Stomach (tissue), 9 donors: ENCODE data around the gene TTLL11. TPM values are rescaled to one million over a fixed set of nuclear protein-coding genes. Genes with fewer than 3 reads are reported as not detected.

Experiments
- DNase-seq, 2 donors: peaks; one replicate each; pipeline versions ENCODE4 v3.0.0 to v3.0.0-alpha.2; 2013 to 2019
- H3K27ac ChIP-seq, 5 donors: fragments of 200-600 bp in 4 of 5; sonication (generic) in 4 of 5; one replicate each; pipeline ENCODE4 v1.5.1; 2013 to 2019; ENCODE audit warnings: mild to moderate bottlenecking in 1 of 5, moderate library complexity in 1 of 5
- H3K27me3 ChIP-seq, 3 donors: fragments of 200-600 bp; sonication (generic); one replicate each; pipeline ENCODE4 v1.5.1; 2017 to 2019; ENCODE audit warnings: mixed run types in 1 of 3
- H3K36me3 ChIP-seq, 4 donors: fragments of 200-600 bp; sonication (generic); 1 replicate in 3 of 4; 2 replicates in 1 of 4; pipeline ENCODE4 v1.5.1; 2016 to 2019
- H3K4me1 ChIP-seq, 4 donors: fragments of 200-600 bp; sonication (generic); one replicate each; pipeline ENCODE4 v1.5.1; 2016 to 2019
- H3K4me3 ChIP-seq, 4 donors: fragments of 200-600 bp; sonication (generic) in 3 of 4; one replicate each; pipeline ENCODE4 v1.5.1; 2016 to 2019; ENCODE audit warnings: mild to moderate bottlenecking in 1 of 4
- H3K9me3 ChIP-seq, 4 donors: fragments of 200-600 bp; sonication (generic); one replicate each; pipeline ENCODE4 v1.5.1; 2016 to 2019
- CTCF ChIP-seq, 7 experiments: fragments of 450-650 bp in 4 of 7; fragments of 200-600 bp in 3 of 7; sonication (generic) in 3 of 7; IDR thresholded peaks; one replicate each; pipeline ENCODE4 v1.5.1; 2016 to 2019; ENCODE audit warnings: antibody characterized with exemption in 7 of 7, control low read depth in 2 of 7, mild to moderate bottlenecking in 1 of 7
- EP300 ChIP-seq: sonication (generic); formaldehyde crosslinking; IDR thresholded peaks from one replicate; pipeline ENCODE4 v1.6.1; 2017; ENCODE audit warnings: antibody characterized with exemption
- POLR2A ChIP-seq, 4 donors: fragments of 450-650 bp; IDR thresholded peaks; one replicate each; pipeline ENCODE4 v1.6.1; 2016; ENCODE audit warnings: antibody characterized with exemption in 4 of 4, control low read depth in 2 of 4, mild to moderate bottlenecking in 1 of 4, moderate library complexity in 1 of 4
- POLR2AphosphoS5 ChIP-seq, 3 donors: sonication (generic); formaldehyde crosslinking; IDR thresholded peaks; one replicate each; pipeline ENCODE4 v1.6.1; 2016; ENCODE audit warnings: antibody characterized with exemption in 3 of 3
- WGBS, 5 donors: extraction: QIAGEN DNeasy Blood & Tissue Kit in 3 of 5; methylation state at CpG; one replicate each; pipeline versions ENCODE4 v1.1.5 to v1.1.7; 2013 to 2018; 5-methylcytosine and 5-hydroxymethylcytosine counted together
- intact Hi-C: fragments of 100-400 bp; cut with DNase I; formaldehyde crosslinking; loops from one replicate; pipeline ENCODE4 v1.15.1; 2023; ENCODE audit warnings: low total_unique reads
- polyA plus RNA-seq, 3 donors: library from polyadenylated mRNA; stranded (reverse); fragments of 200-250 nt; gene quantifications; one replicate each; pipeline ENCODE4 v1.2.3, GENCODE V29; 2013
- total RNA-seq, 5 donors: library from RNA; depleted of rRNA; stranded (reverse); fragments of >200 nt; gene quantifications; one replicate each; pipeline versions ENCODE4 v1.1.0 to v1.2.3, GENCODE V29; 2014 to 2016
- donor health status: healthy with polysubstance abuse.
- donor health status: Bipolar disorder and iron deficiency.
- donor health status: healthy.

Gene TTLL11
- total and polyA plus RNA-seq, 8 donors, result 3.6 to 18.2 (median 9.4) TPM

GRCh38 chr9:121818016-121818661 lies 275.0 kb downstream of the TTLL11 start:
- WGBS, 5 donors, result 80 to 97% (median 84%) methylated on average over 16 to 19 of the region's 19 CpGs
- Histone ChIP-seq H3K27ac (no peak overlapping the region), H3K4me3 (no peak overlapping the region), H3K27me3 (no peaks in the 10 kb centered on the region), H3K9me3 (no peaks in the 10 kb centered on the region), H3K4me1 (peaks cover 0 to 3% (median 0%) of the 10 kb centered on the region in 4 donors), H3K36me3 (peaks cover 0 to 10% (median 0%) of the 10 kb centered on the region in 4 donors)
- no peak for TF ChIP-seq POLR2AphosphoS5 (IDR thresholded peaks at IDR 0.05)
- TF ChIP-seq EP300, result no peak
- TF ChIP-seq CTCF (IDR thresholded peaks at IDR 0.05), result no peak
- TF ChIP-seq POLR2A (IDR thresholded peaks at IDR 0.05), result no peak
- DNase-seq, result no peak
- intact Hi-C loops, result no loop called here

- peaks cover 0 to 3% (median 0%) of the 10 kb centered on the region in 4 donors for H3K4me1 ChIP-seq
- no peak overlapping the region for H3K4me3 ChIP-seq
- no peak overlapping the region for H3K27ac ChIP-seq
- 85 to 93% (median 88%) methylated on average over 8 to 9 of the region's 9 CpGs for WGBS, 5 donors
- no peak for TF ChIP-seq CTCF (IDR thresholded peaks at IDR 0.05)
- TF ChIP-seq POLR2AphosphoS5 (IDR thresholded peaks at IDR 0.05), result no peak
- TF ChIP-seq EP300, result no peak
- TF ChIP-seq POLR2A (IDR thresholded peaks at IDR 0.05), result no peak
- peaks cover 0 to 9% (median 0%) of the 10 kb centered on the region in 4 donors for H3K36me3 ChIP-seq
- intact Hi-C loops, result no loop called here
- DNase-seq, result no peak
- no peaks in the 10 kb centered on the region for H3K9me3 ChIP-seq
- no peaks in the 10 kb centered on the region for H3K27me3 ChIP-seq
These were observed 275.6 kb downstream of the TTLL11 start for GRCh38 chr9:121817476-121817875.

GRCh38 chr9:121816845-121817450 lies 276.2 kb downstream of the TTLL11 start:
- Histone ChIP-seq H3K9me3 (no peaks in the 10 kb centered on the region), H3K27ac (no peak overlapping the region), H3K36me3 (peaks cover 0 to 4% (median 0%) of the 10 kb centered on the region in 4 donors), H3K27me3 (no peaks in the 10 kb centered on the region), H3K4me3 (no peak overlapping the region), H3K4me1 (peaks cover 0 to 3% (median 0%) of the 10 kb centered on the region in 4 donors)
- intact Hi-C loops, result no loop called here
- WGBS, 5 donors, result 75 to 82% (median 78%) methylated on average over 12 of the region's 12 CpGs
- TF ChIP-seq POLR2A (IDR thresholded peaks at IDR 0.05) (no peak), CTCF (IDR thresholded peaks at IDR 0.05) (no peak), POLR2AphosphoS5 (IDR thresholded peaks at IDR 0.05) (no peak), EP300 (no peak)
- no peak for DNase-seq

- TF ChIP-seq POLR2AphosphoS5 (IDR thresholded peaks at IDR 0.05) (no peak), EP300 (no peak), POLR2A (IDR thresholded peaks at IDR 0.05) (no peak), CTCF (IDR thresholded peaks at IDR 0.05) (no peak)
- H3K27me3 ChIP-seq, result no peaks in the 10 kb centered on the region
- DNase-seq, result no peak
- no peak overlapping the region for H3K27ac ChIP-seq
- H3K9me3 ChIP-seq, result no peaks in the 10 kb centered on the region
- H3K4me1 ChIP-seq, result peaks cover 0 to 3% (median 0%) of the 10 kb centered on the region in 4 donors
- no peaks in the 10 kb centered on the region for H3K36me3 ChIP-seq
- WGBS, 5 donors, result 85 to 94% (median 89%) methylated on average over 23 of the region's 23 CpGs
- no peak overlapping the region for H3K4me3 ChIP-seq
- intact Hi-C loops, result no loop called here
These were observed 276.7 kb downstream of the TTLL11 start for GRCh38 chr9:121816449-121816817.
